Ishikawa (cell line): ENCODE measurements around the gene GSTA2.

ENCODE experiments used
- CEBPB ChIP-seq: IDR thresholded peaks from 2 replicates; pipeline ENCODE4 v1.6.1; 2012
- EGR1 ChIP-seq: IDR thresholded peaks from 2 replicates; pipeline ENCODE4 v1.6.1; 2012
- RAD21 ChIP-seq: IDR thresholded peaks from 2 replicates; pipeline ENCODE4 v1.6.1; 2012; ENCODE audit warnings: low read depth
- TAF1 ChIP-seq: IDR thresholded peaks from 2 replicates; pipeline ENCODE4 v1.6.1; 2012; ENCODE audit warnings: low read depth, mild to moderate bottlenecking
- TCF12 ChIP-seq: IDR thresholded peaks from 2 replicates; pipeline ENCODE4 v1.6.1; 2012; ENCODE audit warnings: low read depth
- USF1 ChIP-seq: IDR thresholded peaks from 2 replicates; pipeline ENCODE4 v1.6.1; 2012

GRCh38 chr6:52727908-52728307 is 35.4 kb downstream of the GSTA2 start:
- no peak for TF ChIP-seq EGR1
- no peak for TF ChIP-seq TAF1
- no peak for TF ChIP-seq USF1
- TF ChIP-seq TCF12, result no peak
- no peak for TF ChIP-seq RAD21
- TF ChIP-seq CEBPB, result no peak
